ENCODE measurements around the gene ALG14.
A peak's percentile ranks its signal among the peaks of the same experiment; 100 is the strongest.

ALG14 gene

DNA sequence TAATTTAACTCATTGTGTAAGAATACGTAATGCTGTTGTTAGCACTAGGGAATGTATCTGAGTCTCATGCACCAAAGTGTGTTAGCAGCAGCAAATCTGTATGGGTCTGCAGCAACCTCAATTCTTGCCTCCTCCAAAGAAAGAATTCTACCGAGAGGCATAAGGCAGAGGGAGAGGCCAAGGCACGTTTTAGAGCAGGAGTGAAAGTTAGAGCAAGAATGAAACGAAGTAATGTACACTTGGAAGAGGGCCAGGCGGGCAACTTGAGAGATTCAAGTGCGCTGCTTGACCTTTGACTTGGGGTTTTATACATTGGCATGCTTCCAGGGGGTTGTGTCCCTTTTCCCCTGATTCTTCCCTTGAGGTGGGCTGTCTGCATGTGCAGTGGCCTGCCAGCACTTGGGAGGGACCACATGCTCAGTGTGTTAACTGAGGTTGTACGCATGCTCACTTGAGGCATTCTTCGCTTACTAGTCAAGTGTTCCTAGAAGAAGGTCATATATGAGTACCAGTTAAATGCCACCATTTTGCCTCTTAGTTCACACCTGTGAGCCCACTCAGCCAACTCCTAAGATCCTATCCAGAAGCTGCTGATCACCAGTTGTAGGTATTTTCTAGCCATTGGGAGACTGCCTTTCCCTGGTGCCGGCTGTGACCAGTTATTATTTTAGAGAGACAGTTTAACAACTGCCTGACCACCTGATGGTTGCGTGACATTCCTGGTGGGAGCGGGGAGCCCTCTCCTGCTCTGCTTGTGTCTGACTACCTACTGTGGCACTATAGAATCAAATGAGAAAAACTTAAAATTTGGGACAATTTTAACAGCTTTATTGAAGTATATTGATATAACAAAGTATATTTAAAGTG is 143.2 kb downstream of the ALG14 start:
- Histone ChIP-seq H3K4me3 (ENCODE audit: low read depth, low read length) (no peak overlapping the region), H3K9me3 (no peaks in the 10 kb centered on the region), H3K27me3 (no peaks in the 10 kb centered on the region), H3K36me3 (no peaks in the 10 kb centered on the region), H3K4me1 (no peaks in the 10 kb centered on the region)
- no peak for DNase-seq
- TF ChIP-seq, protein P1, sequence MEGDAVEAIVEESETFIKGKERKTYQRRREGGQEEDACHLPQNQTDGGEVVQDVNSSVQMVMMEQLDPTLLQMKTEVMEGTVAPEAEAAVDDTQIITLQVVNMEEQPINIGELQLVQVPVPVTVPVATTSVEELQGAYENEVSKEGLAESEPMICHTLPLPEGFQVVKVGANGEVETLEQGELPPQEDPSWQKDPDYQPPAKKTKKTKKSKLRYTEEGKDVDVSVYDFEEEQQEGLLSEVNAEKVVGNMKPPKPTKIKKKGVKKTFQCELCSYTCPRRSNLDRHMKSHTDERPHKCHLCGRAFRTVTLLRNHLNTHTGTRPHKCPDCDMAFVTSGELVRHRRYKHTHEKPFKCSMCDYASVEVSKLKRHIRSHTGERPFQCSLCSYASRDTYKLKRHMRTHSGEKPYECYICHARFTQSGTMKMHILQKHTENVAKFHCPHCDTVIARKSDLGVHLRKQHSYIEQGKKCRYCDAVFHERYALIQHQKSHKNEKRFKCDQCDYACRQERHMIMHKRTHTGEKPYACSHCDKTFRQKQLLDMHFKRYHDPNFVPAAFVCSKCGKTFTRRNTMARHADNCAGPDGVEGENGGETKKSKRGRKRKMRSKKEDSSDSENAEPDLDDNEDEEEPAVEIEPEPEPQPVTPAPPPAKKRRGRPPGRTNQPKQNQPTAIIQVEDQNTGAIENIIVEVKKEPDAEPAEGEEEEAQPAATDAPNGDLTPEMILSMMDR (IDR thresholded peaks at IDR 0.05; ENCODE audit: low read depth, low read length): no peak

DNA sequence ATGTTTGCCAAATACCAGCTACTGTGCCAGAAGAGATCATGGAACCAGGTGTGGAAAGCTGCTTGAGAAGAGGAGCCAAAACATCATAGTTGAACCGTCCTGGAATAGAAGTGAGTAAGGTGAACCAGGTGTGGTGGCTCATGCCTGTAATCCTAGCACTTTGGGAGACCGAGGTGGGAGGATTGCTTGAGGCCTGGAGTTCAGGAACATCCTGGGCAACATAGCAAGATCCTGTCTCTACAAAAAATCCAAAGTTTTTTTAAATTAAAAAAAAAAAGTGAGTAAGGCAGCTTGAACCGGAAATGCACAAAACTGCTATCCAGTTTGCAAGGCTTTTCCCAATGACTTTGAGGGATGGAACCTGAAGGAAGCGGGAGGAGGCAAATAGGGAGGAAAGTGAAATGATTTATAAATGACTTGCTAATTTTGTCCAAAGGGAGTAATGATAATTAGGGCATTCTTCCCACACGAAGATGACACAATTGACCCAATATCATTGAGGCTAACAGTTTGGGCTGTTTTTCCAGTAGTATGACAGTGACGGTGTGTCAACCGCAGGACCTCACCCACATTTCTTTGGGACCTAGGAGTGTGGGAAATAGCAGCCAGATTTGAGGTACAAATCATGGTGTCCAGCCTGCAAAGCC is 144.3 kb downstream of the ALG14 start:
- no peak for DNase-seq
- Histone ChIP-seq H3K9me3 (no peaks in the 10 kb centered on the region), H3K36me3 (no peaks in the 10 kb centered on the region), H3K4me1 (no peaks in the 10 kb centered on the region), H3K27me3 (no peaks in the 10 kb centered on the region), H3K4me3 (ENCODE audit: low read depth, low read length) (no peak overlapping the region; the same call in 1 of the 2 replicates)
- TF ChIP-seq, protein P1 (IDR thresholded peaks at IDR 0.05; ENCODE audit: low read depth, low read length): no peak

DNA sequence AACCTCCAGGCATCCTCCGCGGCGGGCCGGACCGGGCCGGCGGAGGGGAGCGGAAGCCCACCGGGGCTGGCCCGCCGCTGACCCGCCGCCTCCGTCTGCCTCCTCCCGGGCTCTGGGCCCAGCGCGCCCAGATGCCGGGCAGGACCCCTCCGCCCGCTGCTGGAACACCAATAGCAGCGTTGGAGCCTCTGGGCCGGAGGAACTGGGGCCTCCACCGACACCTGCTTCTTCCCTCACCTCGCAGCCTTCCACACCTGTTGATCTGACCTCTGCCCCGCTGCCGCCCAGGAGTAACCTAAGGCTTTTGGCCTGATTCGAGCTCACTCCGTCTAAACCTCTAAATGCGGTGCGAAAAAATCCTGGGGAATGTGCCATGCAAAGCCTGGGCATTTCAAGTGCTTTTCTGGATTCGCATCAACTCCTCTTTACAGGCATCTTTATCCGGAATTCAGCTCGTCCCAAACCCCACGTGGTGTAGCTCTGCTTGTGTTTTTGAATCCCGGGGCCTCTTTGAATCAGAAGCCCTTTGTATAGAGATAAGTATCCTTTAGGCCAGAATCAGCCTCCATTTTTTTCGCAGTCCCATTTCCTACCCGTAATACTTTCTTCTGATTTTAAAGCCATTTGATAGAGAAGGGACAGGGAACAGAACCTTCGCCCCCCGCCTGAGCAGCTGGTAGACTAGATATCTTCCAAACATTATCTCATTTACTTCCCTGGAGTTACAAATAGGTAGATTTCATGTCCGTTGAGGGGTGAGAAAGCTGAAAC is 145.2 kb downstream of the ALG14 start:
- TF ChIP-seq, protein P1 (IDR thresholded peaks at IDR 0.05; ENCODE audit: low read depth, low read length): no peak
- Histone ChIP-seq H3K27me3 (no peaks in the 10 kb centered on the region), H3K4me1 (no peaks in the 10 kb centered on the region), H3K4me3 (ENCODE audit: low read depth, low read length) (peak overlapping the region; percentile 56), H3K9me3 (no peaks in the 10 kb centered on the region), H3K36me3 (no peaks in the 10 kb centered on the region)
- DNase-seq: no peak

DNA sequence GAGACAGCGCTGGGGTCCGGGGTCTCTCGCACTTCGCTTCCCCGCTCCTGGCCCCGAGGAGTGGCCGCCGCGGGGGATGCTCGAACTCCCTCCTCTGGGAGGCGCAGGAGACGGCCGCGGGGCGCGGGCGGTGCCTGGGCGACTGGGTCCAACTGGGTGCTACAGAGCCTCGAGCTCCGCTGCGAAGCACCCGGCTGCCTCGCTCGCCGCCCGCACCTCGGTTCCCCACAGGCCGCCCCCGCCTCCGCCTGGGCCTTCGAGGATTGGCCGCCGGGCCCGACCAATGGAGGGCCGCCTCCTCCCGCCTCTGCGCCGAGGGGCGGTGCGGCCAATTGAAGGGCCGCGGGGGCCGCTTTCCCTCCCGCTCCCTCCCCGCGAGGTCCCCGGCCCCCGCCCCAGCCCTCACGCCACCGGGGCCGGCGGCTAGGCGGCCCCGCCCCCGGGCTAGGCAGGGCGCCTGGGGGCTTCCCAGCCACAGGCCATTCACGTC is 145.8 kb downstream of the ALG14 start, which contains the start of gene CNN3:
CNN3 (minus strand) TSS at position 196 of the 490 bp plus-strand sequence. CDS start 216 bp downstream, outside the sequence.
- Histone ChIP-seq H3K4me3 (ENCODE audit: low read depth, low read length) (peak within 1 kb of the TSS; percentile 75), H3K4me1 (no peaks in the 10 kb centered on the region), H3K9me3 (no peaks in the 10 kb centered on the region), H3K36me3 (no peaks in the 10 kb centered on the region), H3K27me3 (no peaks in the 10 kb centered on the region)
- TF ChIP-seq, protein P1 (IDR thresholded peaks at IDR 0.05; ENCODE audit: low read depth, low read length): no peak
- peak; percentile 92 for DNase-seq

DNA sequence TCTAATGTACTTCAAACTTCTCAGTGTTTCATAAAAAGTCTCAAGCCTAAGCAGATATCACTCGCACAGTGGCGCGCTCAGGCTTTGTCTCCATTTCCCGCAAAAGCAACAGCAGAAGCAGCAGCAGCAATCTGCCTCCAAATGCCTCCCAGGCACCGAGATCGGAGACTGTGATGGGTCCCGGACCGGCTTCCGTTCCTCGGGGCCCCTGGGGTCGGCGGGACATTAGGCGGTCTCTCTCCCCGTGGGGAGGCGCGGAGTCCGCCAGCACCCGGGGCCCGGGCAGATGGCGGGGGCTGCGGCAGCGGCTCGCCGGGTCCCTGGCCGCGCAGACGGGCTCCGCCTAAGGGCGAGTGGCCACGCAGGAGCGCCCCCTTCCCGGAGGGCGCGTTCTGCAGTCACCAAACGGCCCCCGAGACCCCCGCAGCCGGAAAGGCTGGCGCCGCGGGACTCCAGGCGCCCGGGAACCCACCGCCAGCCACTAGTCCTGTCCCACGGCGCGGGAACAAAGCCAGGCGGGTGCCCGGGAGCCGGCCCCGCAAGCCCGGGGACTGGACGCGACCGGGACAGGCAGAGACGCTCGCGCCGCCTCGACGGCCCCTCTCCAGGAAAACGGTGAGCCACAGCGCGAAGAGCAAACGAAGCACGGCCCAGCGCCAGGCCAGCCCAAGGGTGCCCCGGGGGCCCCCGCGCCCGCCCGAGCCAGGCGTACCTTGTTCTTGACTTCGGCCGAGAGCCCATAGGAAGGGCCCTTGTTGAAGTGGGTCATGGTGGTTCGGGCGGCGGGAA is 146.4 kb downstream of the ALG14 start:
- Histone ChIP-seq H3K4me1 (no peaks in the 10 kb centered on the region), H3K4me3 (ENCODE audit: low read depth, low read length) (peak overlapping the region; percentile 75), H3K9me3 (no peaks in the 10 kb centered on the region), H3K27me3 (no peaks in the 10 kb centered on the region), H3K36me3 (no peaks in the 10 kb centered on the region)
- TF ChIP-seq, protein P1 (IDR thresholded peaks at IDR 0.05; ENCODE audit: low read depth, low read length): peak; percentile 26
- DNase-seq: peak; percentile 67
